Measurements from ENCODE around the gene ZNF385D. TPM values are rescaled to one million over a fixed set of nuclear protein-coding genes. Genes with fewer than 3 reads are reported as not detected.

Gene ZNF385D
- total RNA-seq, 1 experiment from 2014 or later, result not detected

GRCh38 chr3:21426920-21427319 is 324.1 kb downstream of the ZNF385D start:
- Histone ChIP-seq H3K27me3 (ENCODE audit: insufficient read depth, low read length) (no peaks in the 10 kb centered on the region), H3K4me3 (replicated peaks in 1 of 2; ENCODE audit: low read depth in 1 of 2, low read length in 2 of 2) (no peak overlapping the region), H3K4me1 (ENCODE audit: control insufficient read depth in 1 of 2, insufficient read depth in 2 of 2, low read length in 2 of 2) (no peaks in the 10 kb centered on the region), H3K27ac (ENCODE audit: low read depth, low read length) (no peak overlapping the region), H3K9me3 (ENCODE audit: control insufficient read depth in 1 of 2, insufficient read depth in 1 of 2, low read depth in 1 of 2, low read length in 2 of 2) (peaks cover 0 to 21% of the 10 kb centered on the region in 2 experiments; a peak in 2 of 4 replicates), H4K20me1 (ENCODE audit: insufficient read depth) (no peaks in the 10 kb centered on the region), H3K36me3 (ENCODE audit: control insufficient read depth in 1 of 2, insufficient read depth in 2 of 2, low read length in 2 of 2) (no peaks in the 10 kb centered on the region), H3K9ac (ENCODE audit: low read length) (no peak overlapping the region), H3K79me2 (ENCODE audit: insufficient read depth, low read length) (no peaks in the 10 kb centered on the region), H3K4me2 (ENCODE audit: low read length) (no peak overlapping the region), H2AFZ (ENCODE audit: low read depth, low read length, poor library complexity, severe bottlenecking) (no peak overlapping the region), H3K9me2 (ENCODE audit: insufficient read depth) (no peaks in the 10 kb centered on the region)
- RAD21 ChIA-PET (ENCODE audit: low non-redundant PET in 1 of 2, low total read pairs in 2 of 2, uncharacterized antibody in 2 of 2, unreplicated experiment in 2 of 2), result no interaction called here
- CTCF ChIA-PET, result no interaction called here
- TF ChIP-seq, protein P1, sequence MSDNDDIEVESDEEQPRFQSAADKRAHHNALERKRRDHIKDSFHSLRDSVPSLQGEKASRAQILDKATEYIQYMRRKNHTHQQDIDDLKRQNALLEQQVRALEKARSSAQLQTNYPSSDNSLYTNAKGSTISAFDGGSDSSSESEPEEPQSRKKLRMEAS (IDR thresholded peaks at IDR 0.05), result no peak
- no peak for TF ChIP-seq POLR2A (IDR thresholded peaks at IDR 0.05; ENCODE audit: borderline replicate concordance, extremely low read depth, insufficient read depth, insufficient read length)
- no peak for TF ChIP-seq EZH2phosphoT487 (IDR thresholded peaks at IDR 0.05; ENCODE audit: borderline replicate concordance)
- TF ChIP-seq SRF (IDR thresholded peaks at IDR 0.05; ENCODE audit: low read depth), result no peak
- TF ChIP-seq FOSL1 (IDR thresholded peaks at IDR 0.05; ENCODE audit: low read depth), result no peak
- no peak for TF ChIP-seq CEBPB (IDR thresholded peaks at IDR 0.05; ENCODE audit: low read depth)
- no peak for TF ChIP-seq ATF3 (IDR thresholded peaks at IDR 0.05)
- TF ChIP-seq ELF1 (IDR thresholded peaks at IDR 0.05; ENCODE audit: borderline replicate concordance, low read depth), result no peak
- TF ChIP-seq, protein P2, sequence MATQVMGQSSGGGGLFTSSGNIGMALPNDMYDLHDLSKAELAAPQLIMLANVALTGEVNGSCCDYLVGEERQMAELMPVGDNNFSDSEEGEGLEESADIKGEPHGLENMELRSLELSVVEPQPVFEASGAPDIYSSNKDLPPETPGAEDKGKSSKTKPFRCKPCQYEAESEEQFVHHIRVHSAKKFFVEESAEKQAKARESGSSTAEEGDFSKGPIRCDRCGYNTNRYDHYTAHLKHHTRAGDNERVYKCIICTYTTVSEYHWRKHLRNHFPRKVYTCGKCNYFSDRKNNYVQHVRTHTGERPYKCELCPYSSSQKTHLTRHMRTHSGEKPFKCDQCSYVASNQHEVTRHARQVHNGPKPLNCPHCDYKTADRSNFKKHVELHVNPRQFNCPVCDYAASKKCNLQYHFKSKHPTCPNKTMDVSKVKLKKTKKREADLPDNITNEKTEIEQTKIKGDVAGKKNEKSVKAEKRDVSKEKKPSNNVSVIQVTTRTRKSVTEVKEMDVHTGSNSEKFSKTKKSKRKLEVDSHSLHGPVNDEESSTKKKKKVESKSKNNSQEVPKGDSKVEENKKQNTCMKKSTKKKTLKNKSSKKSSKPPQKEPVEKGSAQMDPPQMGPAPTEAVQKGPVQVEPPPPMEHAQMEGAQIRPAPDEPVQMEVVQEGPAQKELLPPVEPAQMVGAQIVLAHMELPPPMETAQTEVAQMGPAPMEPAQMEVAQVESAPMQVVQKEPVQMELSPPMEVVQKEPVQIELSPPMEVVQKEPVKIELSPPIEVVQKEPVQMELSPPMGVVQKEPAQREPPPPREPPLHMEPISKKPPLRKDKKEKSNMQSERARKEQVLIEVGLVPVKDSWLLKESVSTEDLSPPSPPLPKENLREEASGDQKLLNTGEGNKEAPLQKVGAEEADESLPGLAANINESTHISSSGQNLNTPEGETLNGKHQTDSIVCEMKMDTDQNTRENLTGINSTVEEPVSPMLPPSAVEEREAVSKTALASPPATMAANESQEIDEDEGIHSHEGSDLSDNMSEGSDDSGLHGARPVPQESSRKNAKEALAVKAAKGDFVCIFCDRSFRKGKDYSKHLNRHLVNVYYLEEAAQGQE (IDR thresholded peaks at IDR 0.05; ENCODE audit: low read depth), result no peak
- TF ChIP-seq SIN3A (IDR thresholded peaks at IDR 0.05; ENCODE audit: low read depth), result no peak
- no peak for TF ChIP-seq POLR2AphosphoS5 (IDR thresholded peaks at IDR 0.05; ENCODE audit: low read depth, low read length)
- no peak for TF ChIP-seq EGR1 (IDR thresholded peaks at IDR 0.05; ENCODE audit: low read depth)
- TF ChIP-seq RAD21 (IDR thresholded peaks at IDR 0.05; ENCODE audit: low read depth), result no peak
- TF ChIP-seq YY1 (IDR thresholded peaks at IDR 0.05; ENCODE audit: extremely low read depth, insufficient replicate concordance, low read depth, low read length), result no peak
- no peak for TF ChIP-seq SP1 (IDR thresholded peaks at IDR 0.05; ENCODE audit: low read depth)
- no peak for TF ChIP-seq JUND (IDR thresholded peaks at IDR 0.05)
- no peak for TF ChIP-seq EZH2 (IDR thresholded peaks at IDR 0.05)
- no peak for TF ChIP-seq CBX3 (IDR thresholded peaks at IDR 0.05; ENCODE audit: low read depth)
- no peak for ATAC-seq
- intact Hi-C loops (cut with micrococcal nuclease), result no loop called here
- POLR2A ChIA-PET, result no interaction called here
- DNase-seq (ENCODE audit: low read depth, low spot score), result no peak
- BruUV-seq (replicated peaks), result no TSS peak

All from HCT116 (cell line).